Mesendoderm (in vitro differentiated cells): Measurements from ENCODE around the gene GRIN1.

ENCODE experiments used
- DNase-seq: peaks from one replicate; pipeline ENCODE4 v3.0.0; 2013
- H2AK5ac ChIP-seq: 2 replicates; pipeline ENCODE4 v1.6.1; 2013; ENCODE audit warnings: low read length, inconsistent platforms
- H2BK120ac ChIP-seq: 2 replicates; pipeline ENCODE4 v1.6.1; 2013; ENCODE audit warnings: low read depth, mild to moderate bottlenecking, low read length, moderate library complexity, mixed read lengths
- H2BK15ac ChIP-seq: replicated peaks from 2 replicates; pipeline ENCODE4 v1.6.1; 2013; ENCODE audit warnings: low read depth, mild to moderate bottlenecking, moderate library complexity
- H2BK5ac ChIP-seq: 2 replicates; pipeline ENCODE4 v1.6.1; 2013; ENCODE audit warnings: low read length, inconsistent platforms
- H3K18ac ChIP-seq: 2 replicates; pipeline ENCODE4 v1.6.1; 2013; ENCODE audit warnings: mild to moderate bottlenecking, low read length, mixed read lengths
- H3K23ac ChIP-seq: one replicate; pipeline ENCODE4 v1.6.1; 2013; ENCODE audit warnings: low read length
- H3K27ac ChIP-seq: 2 replicates; pipeline ENCODE4 v1.5.1; 2013; ENCODE audit warnings: low read depth, mild to moderate bottlenecking, inconsistent platforms, low read length, moderate library complexity
- H3K27me3 ChIP-seq: 2 replicates; pipeline ENCODE4 v1.6.1; 2013; ENCODE audit warnings: low read length, control low read depth, mild to moderate bottlenecking, inconsistent platforms; ENCODE audit not compliant: insufficient read depth, poor library complexity
- H3K36me3 ChIP-seq: 2 replicates; pipeline ENCODE4 v1.6.1; 2013; ENCODE audit warnings: low read length, inconsistent platforms; ENCODE audit not compliant: control insufficient read depth, insufficient read depth
- H3K4ac ChIP-seq: one replicate; pipeline ENCODE4 v1.6.1; 2013; ENCODE audit warnings: low read depth, mild to moderate bottlenecking, low read length, moderate library complexity
- H3K4me1 ChIP-seq: 2 replicates; pipeline ENCODE4 v1.6.1; 2013; ENCODE audit warnings: low read depth, low read length, inconsistent platforms; ENCODE audit not compliant: control insufficient read depth
- H3K4me2 ChIP-seq: 2 replicates; pipeline ENCODE4 v1.6.1; 2013; ENCODE audit warnings: low read length
- H3K4me3 ChIP-seq: 2 replicates; pipeline ENCODE4 v1.5.1; 2013; ENCODE audit warnings: mild to moderate bottlenecking, low read length
- H3K56ac ChIP-seq: one replicate; pipeline ENCODE4 v1.6.1; 2013; ENCODE audit warnings: low read length
- H3K79me1 ChIP-seq: 2 replicates; pipeline ENCODE4 v1.6.1; 2013; ENCODE audit warnings: low read length, inconsistent platforms
- H3K79me2 ChIP-seq: 2 replicates; pipeline ENCODE4 v1.6.1; 2013; ENCODE audit warnings: mild to moderate bottlenecking, low read length; ENCODE audit not compliant: control insufficient read depth, insufficient read depth
- H3K9ac ChIP-seq: 2 replicates; pipeline ENCODE4 v1.6.1; 2013; ENCODE audit warnings: low read length, inconsistent platforms
- H4K5ac ChIP-seq: one replicate; pipeline ENCODE4 v1.6.1; 2013; ENCODE audit warnings: low read length
- H4K8ac ChIP-seq: one replicate; pipeline ENCODE4 v1.6.1; 2013; ENCODE audit warnings: low read depth, mild to moderate bottlenecking, control low read depth, low read length, moderate library complexity
- WGBS: extraction: QIAGEN DNeasy Blood & Tissue Kit; methylation state at CpG from one replicate; pipeline ENCODE4 v1.1.7; 2013; ENCODE audit warnings: low lambda C conversion rate, missing lambda C conversion rate; ENCODE audit not compliant: insufficient coverage; ENCODE audit errors: extremely low coverage; 5-methylcytosine and 5-hydroxymethylcytosine counted together

GRIN1 gene

DNA sequence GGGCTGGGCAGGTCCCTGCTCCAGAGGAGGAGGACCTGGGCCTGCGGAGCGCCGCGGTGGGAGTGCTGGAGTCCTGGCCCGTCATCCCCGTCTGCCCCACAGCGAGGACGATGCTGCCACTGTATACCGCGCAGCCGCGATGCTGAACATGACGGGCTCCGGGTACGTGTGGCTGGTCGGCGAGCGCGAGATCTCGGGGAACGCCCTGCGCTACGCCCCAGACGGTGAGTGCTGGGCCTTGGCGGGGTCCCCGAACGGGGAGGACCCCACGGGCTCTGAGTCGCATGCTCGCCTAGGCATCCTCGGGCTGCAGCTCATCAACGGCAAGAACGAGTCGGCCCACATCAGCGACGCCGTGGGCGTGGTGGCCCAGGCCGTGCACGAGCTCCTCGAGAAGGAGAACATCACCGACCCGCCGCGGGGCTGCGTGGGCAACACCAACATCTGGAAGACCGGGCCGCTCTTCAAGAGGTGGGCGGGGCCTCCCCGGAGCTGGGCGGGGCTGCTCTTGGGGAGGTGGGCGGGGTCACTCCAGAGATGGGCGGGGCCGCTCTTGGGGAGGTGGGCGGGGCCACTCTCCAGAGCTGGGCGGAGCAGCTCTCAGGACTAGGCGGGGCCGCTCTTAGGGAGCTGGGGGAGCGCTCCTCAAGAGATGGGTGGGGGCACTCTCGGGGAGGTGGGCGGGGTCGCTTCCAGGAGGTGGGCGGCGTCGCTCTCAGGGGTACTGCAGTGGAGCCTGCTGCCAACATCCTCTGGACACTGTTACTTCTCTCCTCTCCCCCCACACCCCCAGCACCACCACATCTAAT, 17.8 kb downstream of the GRIN1 start:
- H3K4ac ChIP-seq: no peak overlapping the region
- H3K56ac ChIP-seq: peak overlapping the region; percentile 15
- no peak overlapping the region for H2BK15ac ChIP-seq
- H3K36me3 ChIP-seq: no peaks in the 10 kb centered on the region
- H3K79me2 ChIP-seq: no peaks in the 10 kb centered on the region
- H3K79me1 ChIP-seq: no peaks in the 10 kb centered on the region
- no peak overlapping the region for H2BK120ac ChIP-seq
- peak; percentile 46 for DNase-seq
- no peak overlapping the region for H3K27ac ChIP-seq
- H3K4me2 ChIP-seq: peak overlapping the region; percentile 15
- H3K23ac ChIP-seq: peak overlapping the region; percentile 45
- H2AK5ac ChIP-seq: no peak overlapping the region
- no peak overlapping the region for H3K18ac ChIP-seq
- H3K4me1 ChIP-seq: no peaks in the 10 kb centered on the region
- no peak overlapping the region for H3K4me3 ChIP-seq
- no CpG with 5 or more reads among the region's 65 CpGs for WGBS
- peaks cover 13% of the 10 kb centered on the region for H3K27me3 ChIP-seq
- no peak overlapping the region for H2BK5ac ChIP-seq
- no peak overlapping the region for H3K9ac ChIP-seq
- H4K8ac ChIP-seq: no peak overlapping the region
- no peak overlapping the region for H4K5ac ChIP-seq

DNA sequence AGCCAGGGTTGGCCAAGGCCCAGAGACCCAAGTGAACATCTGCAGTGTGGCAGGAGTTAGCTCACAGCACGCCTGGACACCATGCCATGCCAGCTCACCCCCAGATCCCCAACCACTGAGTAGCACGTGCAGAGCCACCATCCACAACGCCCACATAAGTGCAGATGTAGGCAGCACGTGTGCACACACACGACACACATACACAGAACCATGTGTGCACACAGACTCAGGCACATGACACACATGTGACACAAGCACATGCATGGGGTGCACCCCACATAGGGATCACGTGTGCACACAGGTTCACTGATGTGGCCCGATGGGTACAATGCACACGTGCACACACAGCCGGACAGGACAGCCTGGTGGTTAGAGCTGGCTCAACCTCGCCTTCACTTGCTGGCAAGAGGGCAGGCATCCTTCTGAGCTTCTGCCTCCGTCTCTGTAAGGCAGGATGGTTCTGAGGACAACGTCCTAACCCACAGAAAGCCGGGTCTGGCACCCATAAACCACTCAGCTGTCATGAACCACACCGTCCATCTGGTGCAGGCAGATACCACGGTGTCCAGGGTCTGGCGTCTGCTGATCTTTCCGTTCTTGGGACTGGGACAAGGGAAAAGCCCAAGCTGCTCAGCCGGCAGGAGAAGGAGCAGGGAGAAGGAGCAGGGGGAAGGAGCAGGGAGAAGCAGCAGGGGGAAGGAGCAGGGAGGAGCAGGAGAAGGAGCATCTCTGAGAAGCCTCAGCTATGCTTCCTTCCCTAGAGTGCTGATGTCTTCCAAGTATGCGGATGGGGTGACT, 18.9 kb downstream of the GRIN1 start:
- Histone ChIP-seq H3K56ac (no peak overlapping the region), H4K5ac (no peak overlapping the region), H3K4me1 (no peaks in the 10 kb centered on the region), H3K79me1 (no peaks in the 10 kb centered on the region), H2AK5ac (no peak overlapping the region), H3K9ac (no peak overlapping the region), H3K4me3 (no peak overlapping the region), H2BK15ac (no peak overlapping the region), H3K27ac (no peak overlapping the region), H3K4ac (no peak overlapping the region), H3K23ac (no peak overlapping the region), H3K79me2 (no peaks in the 10 kb centered on the region), H2BK5ac (no peak overlapping the region), H4K8ac (no peak overlapping the region), H3K36me3 (no peaks in the 10 kb centered on the region), H3K4me2 (no peak overlapping the region), H2BK120ac (no peak overlapping the region), H3K18ac (no peak overlapping the region), H3K27me3 (peaks cover 17% of the 10 kb centered on the region)
- no peak for DNase-seq
- no CpG with 5 or more reads among the region's 19 CpGs for WGBS

DNA sequence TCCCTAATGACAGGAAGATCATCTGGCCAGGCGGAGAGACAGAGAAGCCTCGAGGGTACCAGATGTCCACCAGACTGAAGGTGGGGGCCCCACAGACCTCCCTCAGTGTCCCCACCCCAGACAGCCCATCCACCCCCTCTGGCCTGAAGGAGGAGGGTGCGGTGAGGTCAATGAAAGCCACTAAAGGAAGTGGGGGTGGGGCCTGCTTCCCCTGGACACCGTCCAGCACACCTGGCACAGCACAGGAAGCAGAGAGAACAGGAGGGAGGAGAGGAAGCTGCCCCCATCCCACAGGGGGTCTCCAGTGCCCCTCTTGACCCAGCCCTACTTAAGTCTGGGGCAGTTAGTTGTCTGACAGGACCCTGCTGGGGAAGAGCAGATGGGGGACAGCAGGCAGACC, 19.7 kb downstream of the GRIN1 start:
- H4K8ac ChIP-seq: no peak overlapping the region
- H4K5ac ChIP-seq: no peak overlapping the region
- H3K56ac ChIP-seq: no peak overlapping the region
- no peak overlapping the region for H3K18ac ChIP-seq
- no peaks in the 10 kb centered on the region for H3K79me1 ChIP-seq
- H3K4me3 ChIP-seq: no peak overlapping the region
- H3K4me1 ChIP-seq: no peaks in the 10 kb centered on the region
- H3K23ac ChIP-seq: no peak overlapping the region
- no peak overlapping the region for H2BK5ac ChIP-seq
- H3K36me3 ChIP-seq: no peaks in the 10 kb centered on the region
- no peak overlapping the region for H3K9ac ChIP-seq
- no peak overlapping the region for H2AK5ac ChIP-seq
- no peak overlapping the region for H3K4ac ChIP-seq
- no peak overlapping the region for H3K27ac ChIP-seq
- no peak overlapping the region for H3K4me2 ChIP-seq
- peaks cover 19% of the 10 kb centered on the region for H3K27me3 ChIP-seq
- H2BK120ac ChIP-seq: no peak overlapping the region
- H2BK15ac ChIP-seq: no peak overlapping the region
- no CpG with 5 or more reads among the region's 4 CpGs for WGBS
- H3K79me2 ChIP-seq: no peaks in the 10 kb centered on the region
- no peak for DNase-seq

DNA sequence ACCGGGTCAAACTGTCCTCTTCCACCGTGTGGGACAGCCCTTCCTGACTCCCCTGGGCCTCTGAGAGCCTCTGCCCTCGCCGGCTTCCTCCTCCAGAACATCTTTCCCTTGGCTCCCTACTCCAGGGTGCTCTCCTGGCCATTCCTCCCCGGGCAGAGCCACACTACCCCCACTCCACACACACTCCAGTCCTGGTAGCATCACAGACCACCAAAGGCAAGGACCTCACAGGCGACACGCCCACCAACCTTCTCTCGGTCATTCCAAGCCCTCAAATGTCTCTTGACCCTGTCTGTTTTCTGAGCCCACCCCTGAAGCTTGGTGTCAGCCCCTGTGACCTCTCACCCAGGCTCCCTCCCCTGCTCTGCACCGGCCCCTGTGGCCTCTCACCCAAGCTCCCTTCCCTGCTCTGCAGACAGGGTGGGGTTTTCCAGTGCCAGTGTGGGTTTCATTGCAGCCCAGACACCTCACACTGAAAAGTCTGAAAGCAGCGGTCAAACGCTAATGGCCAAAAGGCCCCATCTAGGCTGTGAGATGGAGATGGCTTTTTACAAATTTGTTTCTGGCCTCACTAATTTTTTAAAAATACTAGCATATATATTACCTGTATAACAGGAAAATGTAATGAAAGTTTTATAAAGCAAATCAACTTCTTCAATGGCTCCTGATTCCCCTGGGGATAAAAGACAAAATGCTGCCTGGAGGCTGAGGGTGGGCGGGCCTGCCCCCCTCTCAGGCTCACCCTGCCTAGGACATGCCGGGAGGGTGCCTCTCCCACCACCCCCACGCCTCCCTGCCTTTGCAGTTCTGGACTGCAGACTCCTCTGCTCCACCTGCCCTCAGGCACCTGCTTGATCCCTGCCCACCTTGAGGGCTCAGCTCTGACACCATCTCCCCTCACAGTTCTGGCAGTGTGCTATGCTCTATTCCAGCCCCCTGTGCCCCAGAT, 20.4 kb downstream of the GRIN1 start:
- H2BK120ac ChIP-seq: no peak overlapping the region
- no peaks in the 10 kb centered on the region for H3K79me1 ChIP-seq
- no peaks in the 10 kb centered on the region for H3K79me2 ChIP-seq
- no peak overlapping the region for H2AK5ac ChIP-seq
- H3K27ac ChIP-seq: no peak overlapping the region
- no peak overlapping the region for H3K9ac ChIP-seq
- H2BK5ac ChIP-seq: no peak overlapping the region
- no peak overlapping the region for H4K5ac ChIP-seq
- no peak overlapping the region for H3K23ac ChIP-seq
- peaks cover 19% of the 10 kb centered on the region for H3K27me3 ChIP-seq
- no peak overlapping the region for H3K18ac ChIP-seq
- no peak overlapping the region for H3K56ac ChIP-seq
- no peak overlapping the region for H3K4ac ChIP-seq
- no peak overlapping the region for H3K4me3 ChIP-seq
- no CpG with 5 or more reads among the region's 14 CpGs for WGBS
- no peak overlapping the region for H3K4me2 ChIP-seq
- H2BK15ac ChIP-seq: no peak overlapping the region
- no peak overlapping the region for H4K8ac ChIP-seq
- no peak for DNase-seq
- no peaks in the 10 kb centered on the region for H3K36me3 ChIP-seq
- H3K4me1 ChIP-seq: no peaks in the 10 kb centered on the region

DNA sequence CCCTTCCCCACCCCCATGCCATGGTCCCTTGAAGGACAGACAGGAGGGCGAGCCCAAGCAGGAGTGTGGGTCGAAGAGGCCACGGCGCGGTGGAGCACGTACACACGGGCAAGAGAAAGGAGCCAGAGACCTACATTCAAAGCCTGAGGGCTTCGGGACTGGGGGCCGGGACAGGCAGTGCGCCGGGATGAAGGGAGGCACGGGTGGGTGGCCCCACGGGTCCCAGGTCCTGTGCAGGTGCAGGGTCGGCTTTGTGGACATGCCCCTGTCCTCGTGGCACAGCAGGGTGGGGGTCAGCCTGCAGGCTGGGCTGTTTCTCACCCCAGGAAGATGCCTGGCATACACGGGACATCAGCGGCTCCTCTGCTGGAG, 21.1 kb downstream of the GRIN1 start:
- Histone ChIP-seq H3K23ac (no peak overlapping the region), H3K27me3 (peaks cover 19% of the 10 kb centered on the region), H3K27ac (no peak overlapping the region), H4K5ac (no peak overlapping the region), H2AK5ac (no peak overlapping the region), H2BK15ac (no peak overlapping the region), H2BK120ac (no peak overlapping the region), H3K4ac (no peak overlapping the region), H3K9ac (no peak overlapping the region), H4K8ac (no peak overlapping the region), H3K4me2 (no peak overlapping the region), H3K4me1 (no peaks in the 10 kb centered on the region), H2BK5ac (no peak overlapping the region), H3K36me3 (no peaks in the 10 kb centered on the region), H3K79me1 (no peaks in the 10 kb centered on the region), H3K79me2 (no peaks in the 10 kb centered on the region), H3K18ac (no peak overlapping the region), H3K56ac (no peak overlapping the region), H3K4me3 (no peak overlapping the region)
- no CpG with 5 or more reads among the region's 17 CpGs for WGBS
- no peak for DNase-seq
